CD4-positive, alpha-beta T cell (primary cell): ENCODE results near the gene SACM1L. TPM values are rescaled to one million over a fixed set of nuclear protein-coding genes. Genes with fewer than 3 reads are reported as not detected.

ENCODE experiments used
- ATAC-seq: fragments of 200-7000 bp; cut with Tn5 transposase; one replicate; pipeline ENCODE4 v1.10.0; 2022; ENCODE audit warnings: mild to moderate bottlenecking; ENCODE audit not compliant: poor library complexity
- CTCF ChIA-PET: fragments of 350-600 bp; sonication (Branson Sonifier 250); formaldehyde crosslinking; loops from one replicate; lab custom pipeline; 2021; ENCODE audit warnings: antibody characterized with exemption, inconsistent platforms; lab: Charles Lee
- POLR2A ChIA-PET: fragments of 350-600 bp; sonication (Branson Sonifier 250); formaldehyde crosslinking; loops from one replicate; lab custom pipeline; 2021; ENCODE audit warnings: antibody characterized with exemption, inconsistent platforms; lab: Charles Lee
- DNase-seq, 14 experiments: peaks; one replicate each; pipeline ENCODE4 v3.0.0-alpha.2; 2013 to 2020; ENCODE audit warnings: mixed read lengths in 2 of 14
- H3K27ac ChIP-seq, 2 donors: one replicate each; pipeline versions ENCODE4 v1.5.1 to v1.7.0; 2013; ENCODE audit warnings: low read length in 2 of 2, low read depth in 1 of 2, mild to moderate bottlenecking in 1 of 2
- H3K27me3 ChIP-seq, 2 experiments: 1 replicate in 1 of 2; 2 replicates in 1 of 2; pipeline versions ENCODE4 v1.6.1 to v1.7.0; 2013; ENCODE audit warnings: low read length in 2 of 2, control low read depth in 1 of 2, mild to moderate bottlenecking in 1 of 2, moderate library complexity in 1 of 2; ENCODE audit not compliant: insufficient read depth in 2 of 2, control insufficient read depth in 1 of 2
- H3K36me3 ChIP-seq: one replicate; pipeline ENCODE4 v1.6.1; 2013; ENCODE audit warnings: low read length, control low read depth; ENCODE audit not compliant: insufficient read depth
- H3K4me1 ChIP-seq: one replicate; pipeline ENCODE4 v1.6.1; 2013; ENCODE audit warnings: low read length, control low read depth; ENCODE audit not compliant: insufficient read depth
- H3K4me3 ChIP-seq: one replicate; pipeline ENCODE4 v1.5.1; 2013; ENCODE audit warnings: mild to moderate bottlenecking, low read length, moderate library complexity
- H3K9me3 ChIP-seq, 2 experiments: 1 replicate in 1 of 2; 2 replicates in 1 of 2; pipeline versions ENCODE4 v1.6.1 to v1.7.0; 2013; ENCODE audit warnings: low read length in 2 of 2, mild to moderate bottlenecking in 2 of 2, control low read depth in 1 of 2, moderate library complexity in 1 of 2; ENCODE audit not compliant: control insufficient read depth in 1 of 2, insufficient read depth in 1 of 2
- H3K27ac Mint-ChIP-seq: one replicate; pipeline ENCODE4 v1.8.0; 2020; ENCODE audit warnings: mixed read lengths
- H3K27me3 Mint-ChIP-seq: one replicate; pipeline ENCODE4 v1.8.0; 2021; ENCODE audit warnings: mixed read lengths
- H3K36me3 Mint-ChIP-seq: one replicate; pipeline ENCODE4 v1.8.0; 2021; ENCODE audit warnings: low read depth, mixed read lengths
- H3K4me1 Mint-ChIP-seq: one replicate; pipeline ENCODE4 v1.8.0; 2021; ENCODE audit warnings: low read depth, mixed read lengths
- H3K4me3 Mint-ChIP-seq: one replicate; pipeline ENCODE4 v1.8.0; 2020; ENCODE audit warnings: mild to moderate bottlenecking, mixed read lengths
- H3K9me3 Mint-ChIP-seq: one replicate; pipeline ENCODE4 v1.8.0; 2020; ENCODE audit warnings: mixed read lengths
- intact Hi-C, 2 experiments: fragments of 100-400 bp; cut with DNase I in 1 of 2; cut with micrococcal nuclease in 1 of 2; formaldehyde crosslinking; loops; one replicate each; pipeline versions ENCODE4 v1.15.1 to v1.9.0; 2023 to 2025; cut with DNase I, micrococcal nuclease
- total RNA-seq, 174 experiments: library from RNA in 2 of 174; stranded (reverse) in 2 of 174; gene quantifications; one replicate each; pipeline ENCODE4 v1.2.3 and lab custom pipeline; 2021 to 2026
- TF ChIP-seq, protein P1 (sequence below): fragments of 200-600 bp; IDR thresholded peaks from one replicate; pipeline ENCODE4 v1.8.0; 2022; ENCODE audit warnings: antibody characterized with exemption, mild to moderate bottlenecking

SACM1L gene
- total RNA-seq, 2 experiments from 2014 or later: 41.9 to 44.3 TPM

DNA sequence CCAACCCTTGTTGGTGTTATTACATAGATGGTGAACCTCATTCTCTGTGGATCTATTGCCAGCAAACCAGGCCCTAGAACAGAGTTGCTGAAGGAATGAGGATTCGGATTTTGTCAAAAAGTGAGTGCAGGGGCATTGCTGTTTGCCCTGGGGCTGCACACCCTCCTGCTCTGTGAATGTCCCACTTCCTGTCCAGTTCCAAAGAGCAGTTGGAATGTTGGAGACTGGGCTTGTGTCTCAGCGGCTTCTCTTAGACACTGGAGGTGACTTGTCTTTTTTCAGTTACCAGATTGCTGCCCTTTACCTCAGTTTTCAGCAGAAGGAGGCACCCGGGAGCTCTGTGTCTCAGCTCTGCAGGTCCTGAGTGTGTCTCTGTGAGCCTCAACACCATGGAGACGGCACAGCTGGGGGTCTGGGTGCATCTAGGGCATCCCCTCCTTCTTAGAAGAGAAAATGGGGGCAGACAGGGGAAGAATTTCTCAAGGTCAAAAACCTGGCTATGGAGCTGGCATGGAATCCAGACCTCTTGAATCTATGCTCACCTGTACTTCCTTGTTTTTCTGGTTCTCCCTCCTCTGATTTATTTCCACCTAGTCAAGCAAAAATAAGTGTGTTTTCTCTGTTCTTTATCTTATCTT is 48.4 kb upstream of the SACM1L start:
- peaks cover 6% of the 10 kb centered on the region for H3K4me1 Mint-ChIP-seq
- H3K27me3 Mint-ChIP-seq: no peaks in the 10 kb centered on the region
- Histone ChIP-seq H3K36me3 (peaks cover 27% of the 10 kb centered on the region), H3K4me3 (no peak overlapping the region), H3K27me3 (no peaks in the 10 kb centered on the region), H3K27ac (no peak overlapping the region), H3K4me1 (peaks cover 8% of the 10 kb centered on the region), H3K9me3 (no peaks in the 10 kb centered on the region)
- TF ChIP-seq, protein P1, sequence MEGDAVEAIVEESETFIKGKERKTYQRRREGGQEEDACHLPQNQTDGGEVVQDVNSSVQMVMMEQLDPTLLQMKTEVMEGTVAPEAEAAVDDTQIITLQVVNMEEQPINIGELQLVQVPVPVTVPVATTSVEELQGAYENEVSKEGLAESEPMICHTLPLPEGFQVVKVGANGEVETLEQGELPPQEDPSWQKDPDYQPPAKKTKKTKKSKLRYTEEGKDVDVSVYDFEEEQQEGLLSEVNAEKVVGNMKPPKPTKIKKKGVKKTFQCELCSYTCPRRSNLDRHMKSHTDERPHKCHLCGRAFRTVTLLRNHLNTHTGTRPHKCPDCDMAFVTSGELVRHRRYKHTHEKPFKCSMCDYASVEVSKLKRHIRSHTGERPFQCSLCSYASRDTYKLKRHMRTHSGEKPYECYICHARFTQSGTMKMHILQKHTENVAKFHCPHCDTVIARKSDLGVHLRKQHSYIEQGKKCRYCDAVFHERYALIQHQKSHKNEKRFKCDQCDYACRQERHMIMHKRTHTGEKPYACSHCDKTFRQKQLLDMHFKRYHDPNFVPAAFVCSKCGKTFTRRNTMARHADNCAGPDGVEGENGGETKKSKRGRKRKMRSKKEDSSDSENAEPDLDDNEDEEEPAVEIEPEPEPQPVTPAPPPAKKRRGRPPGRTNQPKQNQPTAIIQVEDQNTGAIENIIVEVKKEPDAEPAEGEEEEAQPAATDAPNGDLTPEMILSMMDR: no peak
- no peak overlapping the region for H3K27ac Mint-ChIP-seq
- DNase-seq (no peak), ATAC-seq (no peak)
- H3K9me3 Mint-ChIP-seq: no peaks in the 10 kb centered on the region
- H3K4me3 Mint-ChIP-seq: no peak overlapping the region
- ChIA-PET CTCF (no interaction called here), POLR2A (no interaction called here)
- peaks cover 70% of the 10 kb centered on the region for H3K36me3 Mint-ChIP-seq
- intact Hi-C loops: no loop called here

DNA sequence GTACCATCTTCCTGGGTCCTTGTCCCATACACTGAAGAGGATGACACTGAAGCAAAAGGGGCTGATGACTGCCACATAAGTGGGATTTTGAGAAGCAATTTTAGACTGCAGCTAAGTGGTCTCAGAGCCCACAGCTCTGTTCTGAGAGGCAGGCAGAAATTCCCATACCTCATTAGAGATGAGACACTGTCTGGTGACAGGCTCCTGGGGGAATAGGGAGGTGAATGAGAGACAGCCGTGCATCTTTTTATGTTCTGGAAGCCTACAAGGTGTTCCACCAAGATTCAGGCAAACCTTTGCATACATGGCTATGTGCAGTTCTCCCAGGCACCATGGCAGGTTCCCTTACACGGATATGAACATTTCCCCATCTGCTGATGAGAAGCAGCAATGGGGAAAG is 47.4 kb upstream of the SACM1L start:
- Histone ChIP-seq H3K9me3 (no peaks in the 10 kb centered on the region), H3K27ac (no peak overlapping the region), H3K36me3 (peaks cover 22% of the 10 kb centered on the region), H3K4me1 (peaks cover 8% of the 10 kb centered on the region), H3K4me3 (no peak overlapping the region), H3K27me3 (no peaks in the 10 kb centered on the region)
- DNase-seq (no peak), ATAC-seq (no peak)
- Mint-ChIP-seq H3K4me1 (peaks cover 6% of the 10 kb centered on the region), H3K27ac (no peak overlapping the region), H3K36me3 (peaks cover 69% of the 10 kb centered on the region), H3K27me3 (no peaks in the 10 kb centered on the region), H3K4me3 (no peak overlapping the region), H3K9me3 (no peaks in the 10 kb centered on the region)
- TF ChIP-seq, protein P1: no peak
- POLR2A ChIA-PET: no interaction called here
- intact Hi-C loops: no loop called here
- CTCF ChIA-PET: no interaction called here

DNA sequence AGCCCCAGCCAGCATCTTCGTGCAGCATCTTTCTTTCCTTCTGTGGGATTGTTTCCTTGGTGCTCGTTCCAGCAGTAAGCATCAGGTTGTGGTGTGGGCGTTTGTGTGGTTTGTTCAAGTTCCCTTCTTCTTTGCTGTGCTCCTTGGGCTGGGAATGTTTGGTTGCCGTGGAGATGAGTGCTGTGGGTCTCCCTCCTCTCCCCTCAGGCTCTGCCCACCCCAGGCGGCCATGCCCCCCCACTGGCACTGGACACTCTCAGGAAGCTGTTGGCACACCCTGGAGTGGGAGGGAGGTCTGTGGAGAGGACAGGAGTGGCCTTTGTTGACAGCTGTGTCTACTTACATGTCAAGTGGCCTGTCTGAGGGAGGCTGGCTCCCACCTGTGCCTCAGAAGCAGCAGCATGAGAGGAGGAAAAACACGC is 46.5 kb upstream of the SACM1L start:
- H3K4me1 ChIP-seq: peaks cover 11% of the 10 kb centered on the region

More for the DNA sequence above, 46.5 kb upstream of the SACM1L start:
- no peak for DNase-seq
- Histone ChIP-seq H3K9me3 (peaks cover 0 to 7% of the 10 kb centered on the region in 2 experiments), H3K27ac (no peak overlapping the region), H3K27me3 (no peaks in the 10 kb centered on the region), H3K36me3 (peaks cover 17% of the 10 kb centered on the region), H3K4me3 (no peak overlapping the region)
- Mint-ChIP-seq H3K4me3 (no peak overlapping the region), H3K36me3 (peaks cover 68% of the 10 kb centered on the region), H3K4me1 (peaks cover 6% of the 10 kb centered on the region), H3K27me3 (no peaks in the 10 kb centered on the region), H3K9me3 (no peaks in the 10 kb centered on the region), H3K27ac (no peak overlapping the region)
- intact Hi-C loops: no loop called here
- TF ChIP-seq, protein P1: no peak
- ChIA-PET CTCF (interaction anchor here (1.8 kb wide), 1 partner anchor 17 kb away, joined by 4 read pairs; no protein-coding TSS in a partner anchor), POLR2A (no interaction called here)
- no peak for ATAC-seq
